C4-2B (cell line): ENCODE data around the gene DICER1.
"Not testable (repeated sequence)": the region's sequence is repeated elsewhere in the genome, so short reads cannot be mapped to it uniquely, and the experiment has no call there.

Source experiments
- ZFX ChIP-seq: fragments of 450-650 bp; IDR thresholded peaks from 2 replicates; pipeline ENCODE4 v1.6.1; 2017
- TF ChIP-seq, protein P1 (sequence below): fragments of 450-650 bp; conservative IDR thresholded peaks from 2 replicates; pipeline ENCODE4 v1.5.1; 2017; ENCODE audit warnings: mild to moderate bottlenecking

DNA sequence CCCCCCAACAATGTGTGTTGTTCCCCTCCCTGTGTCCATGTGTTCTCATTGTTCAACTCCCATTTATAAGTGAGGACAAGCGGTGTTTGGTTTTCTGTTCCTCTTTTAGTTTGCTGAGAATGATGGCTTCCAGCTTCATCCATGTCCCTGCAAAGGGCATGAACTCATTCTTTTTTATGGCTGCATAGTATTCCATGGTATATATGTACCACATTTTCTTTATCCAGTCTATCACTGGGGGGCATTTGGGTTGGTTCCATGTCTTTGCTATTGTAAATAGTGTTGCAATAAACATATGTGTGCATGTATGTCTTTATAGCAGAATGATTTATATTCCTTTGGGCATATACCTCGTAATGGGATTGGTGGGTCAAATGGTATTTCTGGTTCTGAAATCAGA lies 44.4 kb upstream of the DICER1 start:
- TF ChIP-seq, protein P1, sequence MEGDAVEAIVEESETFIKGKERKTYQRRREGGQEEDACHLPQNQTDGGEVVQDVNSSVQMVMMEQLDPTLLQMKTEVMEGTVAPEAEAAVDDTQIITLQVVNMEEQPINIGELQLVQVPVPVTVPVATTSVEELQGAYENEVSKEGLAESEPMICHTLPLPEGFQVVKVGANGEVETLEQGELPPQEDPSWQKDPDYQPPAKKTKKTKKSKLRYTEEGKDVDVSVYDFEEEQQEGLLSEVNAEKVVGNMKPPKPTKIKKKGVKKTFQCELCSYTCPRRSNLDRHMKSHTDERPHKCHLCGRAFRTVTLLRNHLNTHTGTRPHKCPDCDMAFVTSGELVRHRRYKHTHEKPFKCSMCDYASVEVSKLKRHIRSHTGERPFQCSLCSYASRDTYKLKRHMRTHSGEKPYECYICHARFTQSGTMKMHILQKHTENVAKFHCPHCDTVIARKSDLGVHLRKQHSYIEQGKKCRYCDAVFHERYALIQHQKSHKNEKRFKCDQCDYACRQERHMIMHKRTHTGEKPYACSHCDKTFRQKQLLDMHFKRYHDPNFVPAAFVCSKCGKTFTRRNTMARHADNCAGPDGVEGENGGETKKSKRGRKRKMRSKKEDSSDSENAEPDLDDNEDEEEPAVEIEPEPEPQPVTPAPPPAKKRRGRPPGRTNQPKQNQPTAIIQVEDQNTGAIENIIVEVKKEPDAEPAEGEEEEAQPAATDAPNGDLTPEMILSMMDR, result not testable (repeated sequence)
- not testable (repeated sequence) for TF ChIP-seq ZFX
